Measurements from ENCODE around the gene RLBP1. TPM values are rescaled to one million over a fixed set of nuclear protein-coding genes. Genes with fewer than 3 reads are reported as not detected.
"Not testable (repeated sequence)": the region's sequence is repeated elsewhere in the genome, so short reads cannot be mapped to it uniquely, and the experiment has no call there.

RLBP1 gene
- not detected for total RNA-seq
- long read RNA-seq, result 0 reads

GRCh38 chr15:89221543-89221942 is at the start of gene RLBP1:
RLBP1 (minus strand) TSS chr15:89221579; CDS start chr15:89218975, 2,604 bp downstream.
- intact Hi-C loops (cut with micrococcal nuclease), result no loop called here
- DNase-seq (no peak), ATAC-seq (no peak)

- intact Hi-C loops (cut with micrococcal nuclease); DNase-seq; ATAC-seq: not testable (repeated sequence)
Measured at GRCh38 chr15:89250142-89250541, 28.8 kb upstream of the RLBP1 start.

- intact Hi-C loops (cut with micrococcal nuclease), result no loop called here
- DNase-seq (no peak), ATAC-seq (no peak)
Measured at GRCh38 chr15:89248584-89248983, 27.2 kb upstream of the RLBP1 start.

- DNase-seq (no peak), ATAC-seq (no peak)
- intact Hi-C loops (cut with micrococcal nuclease), result no loop called here
Measured at GRCh38 chr15:89247446-89247845, 26.1 kb upstream of the RLBP1 start.

GRCh38 chr15:89244574-89244903 is 23.2 kb upstream of the RLBP1 start:
- no peak for ATAC-seq
- intact Hi-C loops (cut with micrococcal nuclease), result no loop called here

GRCh38 chr15:89243691-89244573 is 22.6 kb upstream of the RLBP1 start, which contains the start of gene FANCI:
FANCI (plus strand) TSS chr15:89243979; CDS start chr15:89247648, 3,669 bp downstream.
- DNase-seq (peak; percentile 97), ATAC-seq (peak; percentile 100)
- intact Hi-C loops (cut with micrococcal nuclease), result no loop called here

More at GRCh38 chr15:89244574-89244903, 23.2 kb upstream of the RLBP1 start:
- DNase-seq, result no peak

GRCh38 chr15:89243046-89243690 is 21.8 kb upstream of the RLBP1 start:
- intact Hi-C loops (cut with micrococcal nuclease), result no loop called here
- peak; percentile 44 for ATAC-seq
- no peak for DNase-seq

GRCh38 chr15:89239883-89240810 is 18.8 kb upstream of the RLBP1 start:
- DNase-seq; ATAC-seq; intact Hi-C loops (cut with micrococcal nuclease): not testable (repeated sequence)

GRCh38 chr15:89231832-89232231 is 10.5 kb upstream of the RLBP1 start:
- intact Hi-C loops (cut with micrococcal nuclease), result no loop called here
- no peak for DNase-seq
- no peak for ATAC-seq

- intact Hi-C loops (cut with micrococcal nuclease), result no loop called here
- no peak for DNase-seq
- no peak for ATAC-seq
Measured at GRCh38 chr15:89230277-89230676, 8.9 kb upstream of the RLBP1 start.

GRCh38 chr15:89227425-89227824 is 6.0 kb upstream of the RLBP1 start:
- DNase-seq (no peak), ATAC-seq (no peak)
- intact Hi-C loops (cut with micrococcal nuclease), result no loop called here

GRCh38 chr15:89226359-89227221 is 5.2 kb upstream of the RLBP1 start:
- ATAC-seq (no peak), DNase-seq (no peak)
- intact Hi-C loops (cut with micrococcal nuclease), result no loop called here

- intact Hi-C loops (cut with micrococcal nuclease), result no loop called here
- no peak for DNase-seq
- ATAC-seq, result no peak
Measured at GRCh38 chr15:89225588-89225987, 4.2 kb upstream of the RLBP1 start.

- no peak for DNase-seq
- intact Hi-C loops (cut with micrococcal nuclease), result no loop called here
- no peak for ATAC-seq
Measured at GRCh38 chr15:89218531-89218930, 2.8 kb downstream of the RLBP1 start.

- intact Hi-C loops (cut with micrococcal nuclease), result no loop called here
- DNase-seq, result no peak
Measured at GRCh38 chr15:89217686-89218376, 3.5 kb downstream of the RLBP1 start.

GRCh38 chr15:89217031-89217430 is 4.3 kb downstream of the RLBP1 start:
- intact Hi-C loops (cut with micrococcal nuclease), result no loop called here
- DNase-seq (no peak), ATAC-seq (no peak)

More at GRCh38 chr15:89217686-89218376, 3.5 kb downstream of the RLBP1 start:
- ATAC-seq, result no peak

GRCh38 chr15:89215627-89216026 is 5.8 kb downstream of the RLBP1 start:
- ATAC-seq, result no peak
- DNase-seq, result no peak
- intact Hi-C loops (cut with micrococcal nuclease), result no loop called here

- DNase-seq, result no peak
- intact Hi-C loops (cut with micrococcal nuclease), result no loop called here
- ATAC-seq, result no peak
Measured at GRCh38 chr15:89211678-89212170, 9.7 kb downstream of the RLBP1 start.
